Nephron (organoid): ENCODE measurements around the gene C3orf85.
"Not testable (repeated sequence)": the region's sequence is repeated elsewhere in the genome, so short reads cannot be mapped to it uniquely, and the experiment has no call there.

Experiments
- H3K27ac Mint-ChIP-seq, 3 experiments: 2 replicates each; pipeline ENCODE4 v1.8.0; 2020; ENCODE audit warnings: mixed read lengths in 3 of 3, mild to moderate bottlenecking in 2 of 3, moderate library complexity in 1 of 3
- H3K27me3 Mint-ChIP-seq: 2 replicates; pipeline ENCODE4 v1.8.0; 2021; ENCODE audit warnings: low read depth, mild to moderate bottlenecking, moderate library complexity, mixed read lengths
- H3K36me3 Mint-ChIP-seq: 2 replicates; pipeline ENCODE4 v1.8.0; 2020; ENCODE audit warnings: low read depth, mixed read lengths
- H3K4me1 Mint-ChIP-seq: 2 replicates; pipeline ENCODE4 v1.8.0; 2020; ENCODE audit warnings: mixed read lengths
- H3K4me3 Mint-ChIP-seq, 3 experiments: 2 replicates each; pipeline ENCODE4 v1.8.0; 2020; ENCODE audit warnings: mild to moderate bottlenecking in 3 of 3, mixed read lengths in 3 of 3, moderate library complexity in 2 of 3
- H3K9me3 Mint-ChIP-seq: 2 replicates; pipeline ENCODE4 v1.8.0; 2020; ENCODE audit warnings: mixed read lengths
- TF ChIP-seq, protein P1 (sequence below), 3 experiments: fragments of 200-600 bp; sonication (generic); IDR thresholded peaks; one replicate each; pipeline ENCODE4 v1.5.0; 2021; ENCODE audit warnings: antibody characterized with exemption in 3 of 3; ENCODE audit not compliant: unreplicated experiment in 3 of 3

Gene C3orf85

GRCh38 chr3:109132801-109133473 lies 3.6 kb upstream of the C3orf85 start:
- Mint-ChIP-seq H3K27me3 (no peaks in the 10 kb centered on the region), H3K36me3 (peaks cover 7% of the 10 kb centered on the region), H3K4me3 (no peak overlapping the region), H3K27ac (peak overlapping the region in 1 of 3 experiments; percentile 21), H3K9me3 (peaks cover 7% of the 10 kb centered on the region), H3K4me1 (no peaks in the 10 kb centered on the region)
- TF ChIP-seq, protein P1, sequence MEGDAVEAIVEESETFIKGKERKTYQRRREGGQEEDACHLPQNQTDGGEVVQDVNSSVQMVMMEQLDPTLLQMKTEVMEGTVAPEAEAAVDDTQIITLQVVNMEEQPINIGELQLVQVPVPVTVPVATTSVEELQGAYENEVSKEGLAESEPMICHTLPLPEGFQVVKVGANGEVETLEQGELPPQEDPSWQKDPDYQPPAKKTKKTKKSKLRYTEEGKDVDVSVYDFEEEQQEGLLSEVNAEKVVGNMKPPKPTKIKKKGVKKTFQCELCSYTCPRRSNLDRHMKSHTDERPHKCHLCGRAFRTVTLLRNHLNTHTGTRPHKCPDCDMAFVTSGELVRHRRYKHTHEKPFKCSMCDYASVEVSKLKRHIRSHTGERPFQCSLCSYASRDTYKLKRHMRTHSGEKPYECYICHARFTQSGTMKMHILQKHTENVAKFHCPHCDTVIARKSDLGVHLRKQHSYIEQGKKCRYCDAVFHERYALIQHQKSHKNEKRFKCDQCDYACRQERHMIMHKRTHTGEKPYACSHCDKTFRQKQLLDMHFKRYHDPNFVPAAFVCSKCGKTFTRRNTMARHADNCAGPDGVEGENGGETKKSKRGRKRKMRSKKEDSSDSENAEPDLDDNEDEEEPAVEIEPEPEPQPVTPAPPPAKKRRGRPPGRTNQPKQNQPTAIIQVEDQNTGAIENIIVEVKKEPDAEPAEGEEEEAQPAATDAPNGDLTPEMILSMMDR (IDR thresholded peaks at IDR 0.05; ENCODE audit: unreplicated experiment in 3 of 3): no peak

GRCh38 chr3:109133474-109133816 lies 3.1 kb upstream of the C3orf85 start:
- not testable (repeated sequence) for H3K4me3 Mint-ChIP-seq, H3K27me3 Mint-ChIP-seq, H3K4me1 Mint-ChIP-seq, H3K9me3 Mint-ChIP-seq, H3K36me3 Mint-ChIP-seq
- H3K27ac Mint-ChIP-seq: peak overlapping the region in 1 of 3 experiments; percentile 21

GRCh38 chr3:109137761-109138160 lies 1.2 kb downstream of the C3orf85 start:
- H3K9me3 Mint-ChIP-seq: no peaks in the 10 kb centered on the region
- H3K4me3 Mint-ChIP-seq: peak overlapping the region in 1 of 3 experiments; percentile 59
- H3K36me3 Mint-ChIP-seq: no peaks in the 10 kb centered on the region
- no peaks in the 10 kb centered on the region for H3K4me1 Mint-ChIP-seq
- H3K27me3 Mint-ChIP-seq: no peaks in the 10 kb centered on the region
- H3K27ac Mint-ChIP-seq: peak overlapping the region; percentile 54 to 76 (median 72)
- TF ChIP-seq, protein P1 (IDR thresholded peaks at IDR 0.05; ENCODE audit: unreplicated experiment in 3 of 3): no peak

- Mint-ChIP-seq H3K27ac (peak overlapping the region in 2 of 3 experiments; percentile 41 to 50), H3K4me3 (no peak overlapping the region), H3K9me3 (no peaks in the 10 kb centered on the region), H3K4me1 (no peaks in the 10 kb centered on the region), H3K27me3 (no peaks in the 10 kb centered on the region), H3K36me3 (no peaks in the 10 kb centered on the region)
- TF ChIP-seq, protein P1 (IDR thresholded peaks at IDR 0.05; ENCODE audit: unreplicated experiment in 3 of 3): no peak
These were observed 3.8 kb downstream of the C3orf85 start for GRCh38 chr3:109140318-109140717.

GRCh38 chr3:109143646-109144045 lies 7.1 kb downstream of the C3orf85 start:
- no peaks in the 10 kb centered on the region for H3K9me3 Mint-ChIP-seq
- no peaks in the 10 kb centered on the region for H3K4me1 Mint-ChIP-seq
- H3K36me3 Mint-ChIP-seq: no peaks in the 10 kb centered on the region
- no peak overlapping the region for H3K4me3 Mint-ChIP-seq
- peak overlapping the region in 2 of 3 experiments; percentile 16 to 35 for H3K27ac Mint-ChIP-seq
- TF ChIP-seq, protein P1 (IDR thresholded peaks at IDR 0.05; ENCODE audit: unreplicated experiment in 3 of 3): no peak
- no peaks in the 10 kb centered on the region for H3K27me3 Mint-ChIP-seq

GRCh38 chr3:109149078-109149477 lies 12.6 kb downstream of the C3orf85 start:
- Mint-ChIP-seq H3K27ac (no peak overlapping the region), H3K27me3 (no peaks in the 10 kb centered on the region), H3K36me3 (no peaks in the 10 kb centered on the region), H3K4me1 (no peaks in the 10 kb centered on the region), H3K4me3 (no peak overlapping the region), H3K9me3 (no peaks in the 10 kb centered on the region)
- TF ChIP-seq, protein P1 (IDR thresholded peaks at IDR 0.05; ENCODE audit: unreplicated experiment in 3 of 3): no peak
